ENCODE results near the gene HOXD11. TPM values are rescaled to one million over a fixed set of nuclear protein-coding genes. Genes with fewer than 3 reads are reported as not detected.

HOXD11 gene
- total RNA-seq, 2 experiments from 2014 or later: not detected

- H3K9me3 Mint-ChIP-seq: no peaks in the 10 kb centered on the region
- peaks cover 95% of the 10 kb centered on the region for H3K27me3 Mint-ChIP-seq
- H3K27ac Mint-ChIP-seq: no peak overlapping the region
- no peak for DNase-seq
- POLR2A ChIA-PET: no interaction called here
- peaks cover 3% of the 10 kb centered on the region for H3K36me3 Mint-ChIP-seq (ENCODE audit: low read depth)
- peaks cover 18% of the 10 kb centered on the region for H3K4me1 Mint-ChIP-seq
- H3K4me3 Mint-ChIP-seq: no peak overlapping the region
- CTCF ChIA-PET: no interaction called here
Measured at GRCh38 chr2:176101216-176101830, 5.8 kb upstream of the HOXD11 start.

GRCh38 chr2:176101842-176102241 is 5.2 kb upstream of the HOXD11 start:
- H3K27ac Mint-ChIP-seq: no peak overlapping the region
- no peak for DNase-seq
- ChIA-PET POLR2A (no interaction called here), CTCF (interaction anchor here (1.0 kb wide), 1 partner anchor 38 kb away, joined by 3 read pairs; no protein-coding TSS in a partner anchor)
- H3K4me1 Mint-ChIP-seq: peaks cover 14% of the 10 kb centered on the region
- peaks cover 5% of the 10 kb centered on the region for H3K36me3 Mint-ChIP-seq (ENCODE audit: low read depth)
- H3K27me3 Mint-ChIP-seq: peaks cover 92% of the 10 kb centered on the region
- no peak overlapping the region for H3K4me3 Mint-ChIP-seq
- no peaks in the 10 kb centered on the region for H3K9me3 Mint-ChIP-seq

GRCh38 chr2:176102309-176102866 is 4.7 kb upstream of the HOXD11 start:
- ChIA-PET POLR2A (no interaction called here), CTCF (interaction anchor here (0.9 to 1.4 kb wide), 4 partner anchors 8 to 851 kb away, joined by 3 to 4 read pairs (median 4); no protein-coding TSS in a partner anchor)
- peaks cover 5% of the 10 kb centered on the region for H3K36me3 Mint-ChIP-seq (ENCODE audit: low read depth)
- no peak for DNase-seq
- no peak overlapping the region for H3K27ac Mint-ChIP-seq
- peaks cover 11% of the 10 kb centered on the region for H3K4me1 Mint-ChIP-seq
- H3K27me3 Mint-ChIP-seq: peaks cover 91% of the 10 kb centered on the region
- H3K4me3 Mint-ChIP-seq: no peak overlapping the region
- H3K9me3 Mint-ChIP-seq: no peaks in the 10 kb centered on the region

- CTCF ChIA-PET: interaction anchor here (0.9 to 1.4 kb wide), 3 partner anchors 8 to 852 kb away, joined by 4 read pairs; no protein-coding TSS in a partner anchor
Measured at GRCh38 chr2:176103194-176103593, 3.9 kb upstream of the HOXD11 start.

GRCh38 chr2:176103742-176104315 is 3.3 kb upstream of the HOXD11 start:
- H3K4me3 Mint-ChIP-seq: no peak overlapping the region
- peaks cover 6% of the 10 kb centered on the region for H3K4me1 Mint-ChIP-seq
- H3K27ac Mint-ChIP-seq: no peak overlapping the region
- H3K36me3 Mint-ChIP-seq (ENCODE audit: low read depth): peaks cover 5% of the 10 kb centered on the region
- CTCF ChIA-PET: interaction anchor here (0.9 to 1.5 kb wide), 3 partner anchors 10 to 23 kb away, joined by 3 to 7 read pairs (median 4); no protein-coding TSS in a partner anchor
- DNase-seq: no peak
- no peaks in the 10 kb centered on the region for H3K9me3 Mint-ChIP-seq
- peaks cover 83% of the 10 kb centered on the region for H3K27me3 Mint-ChIP-seq
- POLR2A ChIA-PET: no interaction called here

More at GRCh38 chr2:176103194-176103593, 3.9 kb upstream of the HOXD11 start:
- Mint-ChIP-seq H3K36me3 (ENCODE audit: low read depth) (peaks cover 5% of the 10 kb centered on the region), H3K27me3 (peaks cover 85% of the 10 kb centered on the region), H3K27ac (no peak overlapping the region), H3K4me3 (no peak overlapping the region), H3K4me1 (peaks cover 6% of the 10 kb centered on the region), H3K9me3 (no peaks in the 10 kb centered on the region)
- POLR2A ChIA-PET: no interaction called here
- no peak for DNase-seq

GRCh38 chr2:176104316-176105077 is 2.6 kb upstream of the HOXD11 start:
- H3K4me1 Mint-ChIP-seq: peaks cover 6% of the 10 kb centered on the region
- ChIA-PET CTCF (interaction anchor here (0.9 to 1.5 kb wide), 2 partner anchors 10 to 22 kb away, joined by 3 to 7 read pairs; no protein-coding TSS in a partner anchor), POLR2A (no interaction called here)
- H3K36me3 Mint-ChIP-seq (ENCODE audit: low read depth): peaks cover 10% of the 10 kb centered on the region
- H3K9me3 Mint-ChIP-seq: no peaks in the 10 kb centered on the region
- DNase-seq: no peak
- no peak overlapping the region for H3K27ac Mint-ChIP-seq
- H3K4me3 Mint-ChIP-seq: no peak overlapping the region
- H3K27me3 Mint-ChIP-seq: peaks cover 83% of the 10 kb centered on the region

- Mint-ChIP-seq H3K4me3 (no peak overlapping the region), H3K36me3 (ENCODE audit: low read depth) (peaks cover 10% of the 10 kb centered on the region), H3K27ac (no peak overlapping the region), H3K4me1 (peaks cover 6% of the 10 kb centered on the region), H3K27me3 (peaks cover 86% of the 10 kb centered on the region), H3K9me3 (no peaks in the 10 kb centered on the region)
- POLR2A ChIA-PET: no interaction called here
- DNase-seq: no peak
- CTCF ChIA-PET: interaction anchor here (0.9 to 1.5 kb wide), 2 partner anchors 11 to 22 kb away, joined by 3 to 7 read pairs; no protein-coding TSS in a partner anchor
Measured at GRCh38 chr2:176105078-176105729, 1.9 kb upstream of the HOXD11 start.

GRCh38 chr2:176105730-176106580 is 1.1 kb upstream of the HOXD11 start:
- Mint-ChIP-seq H3K4me3 (peak overlapping the region; percentile 33), H3K9me3 (no peaks in the 10 kb centered on the region), H3K36me3 (ENCODE audit: low read depth) (peaks cover 10% of the 10 kb centered on the region), H3K27ac (peak overlapping the region; percentile 55), H3K4me1 (peaks cover 6% of the 10 kb centered on the region), H3K27me3 (peaks cover 86% of the 10 kb centered on the region)
- DNase-seq: no peak
- ChIA-PET CTCF (no interaction called here), POLR2A (no interaction called here)

- ChIA-PET CTCF (no interaction called here), POLR2A (no interaction called here)
- H3K4me3 Mint-ChIP-seq: no peak overlapping the region
- no peak overlapping the region for H3K27ac Mint-ChIP-seq
- no peak for DNase-seq
- peaks cover 84% of the 10 kb centered on the region for H3K27me3 Mint-ChIP-seq
- H3K36me3 Mint-ChIP-seq (ENCODE audit: low read depth): peaks cover 10% of the 10 kb centered on the region
- H3K4me1 Mint-ChIP-seq: peaks cover 6% of the 10 kb centered on the region
- no peaks in the 10 kb centered on the region for H3K9me3 Mint-ChIP-seq
Measured at GRCh38 chr2:176107731-176108181, 676 bp downstream of the HOXD11 start.

- no peak for DNase-seq
- ChIA-PET CTCF (interaction anchor here (0.7 to 2.3 kb wide), 3 partner anchors 18 to 20 kb away, joined by 3 to 8 read pairs (median 3); no protein-coding TSS in a partner anchor), POLR2A (no interaction called here)
- H3K4me1 Mint-ChIP-seq: peaks cover 6% of the 10 kb centered on the region
- peaks cover 85% of the 10 kb centered on the region for H3K27me3 Mint-ChIP-seq
- no peak overlapping the region for H3K27ac Mint-ChIP-seq
- H3K4me3 Mint-ChIP-seq: no peak overlapping the region
- peaks cover 16% of the 10 kb centered on the region for H3K36me3 Mint-ChIP-seq (ENCODE audit: low read depth)
- H3K9me3 Mint-ChIP-seq: no peaks in the 10 kb centered on the region
Measured at GRCh38 chr2:176109192-176109901, 2.3 kb downstream of the HOXD11 start.

- DNase-seq: no peak
- Mint-ChIP-seq H3K4me3 (no peak overlapping the region), H3K27me3 (peaks cover 84% of the 10 kb centered on the region), H3K27ac (no peak overlapping the region), H3K36me3 (ENCODE audit: low read depth) (peaks cover 16% of the 10 kb centered on the region), H3K9me3 (no peaks in the 10 kb centered on the region), H3K4me1 (peaks cover 6% of the 10 kb centered on the region)
- CTCF ChIA-PET: interaction anchor here (0.6 to 2.3 kb wide), 5 partner anchors 11 to 345 kb away, joined by 3 to 9 read pairs (median 3); no protein-coding TSS in a partner anchor
- POLR2A ChIA-PET: no interaction called here
Measured at GRCh38 chr2:176109946-176110345, 2.9 kb downstream of the HOXD11 start.
